ENCODE measurements around the gene RANBP10.

DNA sequence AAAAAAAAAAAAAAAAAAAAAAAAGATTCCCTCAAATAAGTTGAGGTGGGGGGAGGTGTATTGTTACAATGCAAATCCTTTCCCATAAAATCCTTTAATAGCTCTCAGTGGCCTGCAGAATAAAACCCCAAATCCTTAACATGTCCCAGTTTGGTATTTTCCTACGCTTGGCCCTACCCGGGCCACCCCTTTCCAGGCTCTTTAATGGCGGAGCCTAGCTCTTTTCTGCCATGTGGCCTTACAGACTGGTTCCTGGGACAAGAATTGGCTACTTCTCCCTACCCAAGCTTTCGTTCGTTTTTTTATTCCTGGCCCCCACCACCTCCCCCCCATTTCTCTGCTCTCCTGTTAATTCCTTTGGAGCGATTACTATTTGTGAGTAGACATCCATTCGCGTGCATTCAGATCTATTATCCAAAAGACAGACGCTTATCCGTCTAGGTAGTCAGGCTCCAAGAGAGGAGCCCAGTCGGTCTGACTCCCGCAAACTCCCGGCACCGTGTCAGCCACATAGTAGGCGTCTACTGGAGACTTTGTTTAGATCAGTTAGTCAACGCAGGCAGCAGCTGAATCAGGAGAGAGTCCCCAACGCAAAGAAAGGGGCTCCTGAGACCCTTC, 34.9 kb upstream of the RANBP10 start:
- TF ChIP-seq, protein P1, sequence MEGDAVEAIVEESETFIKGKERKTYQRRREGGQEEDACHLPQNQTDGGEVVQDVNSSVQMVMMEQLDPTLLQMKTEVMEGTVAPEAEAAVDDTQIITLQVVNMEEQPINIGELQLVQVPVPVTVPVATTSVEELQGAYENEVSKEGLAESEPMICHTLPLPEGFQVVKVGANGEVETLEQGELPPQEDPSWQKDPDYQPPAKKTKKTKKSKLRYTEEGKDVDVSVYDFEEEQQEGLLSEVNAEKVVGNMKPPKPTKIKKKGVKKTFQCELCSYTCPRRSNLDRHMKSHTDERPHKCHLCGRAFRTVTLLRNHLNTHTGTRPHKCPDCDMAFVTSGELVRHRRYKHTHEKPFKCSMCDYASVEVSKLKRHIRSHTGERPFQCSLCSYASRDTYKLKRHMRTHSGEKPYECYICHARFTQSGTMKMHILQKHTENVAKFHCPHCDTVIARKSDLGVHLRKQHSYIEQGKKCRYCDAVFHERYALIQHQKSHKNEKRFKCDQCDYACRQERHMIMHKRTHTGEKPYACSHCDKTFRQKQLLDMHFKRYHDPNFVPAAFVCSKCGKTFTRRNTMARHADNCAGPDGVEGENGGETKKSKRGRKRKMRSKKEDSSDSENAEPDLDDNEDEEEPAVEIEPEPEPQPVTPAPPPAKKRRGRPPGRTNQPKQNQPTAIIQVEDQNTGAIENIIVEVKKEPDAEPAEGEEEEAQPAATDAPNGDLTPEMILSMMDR (conservative IDR thresholded peaks at IDR 0.05; ENCODE audit: low read length): no peak
- TF ChIP-seq EZH2phosphoT487 (IDR thresholded peaks at IDR 0.05; ENCODE audit: borderline replicate concordance, low read depth, low read length): no peak
